HCT116 (cell line): Measurements from ENCODE around the gene ZNF750.

Source experiments
- CBX3 ChIP-seq: IDR thresholded peaks from 2 replicates; pipeline ENCODE4 v1.6.1; 2012; ENCODE audit warnings: low read depth
- EZH2 ChIP-seq: fragments of 200-600 bp; sonication (generic); IDR thresholded peaks from 2 replicates; pipeline ENCODE4 v1.6.1; 2017; ENCODE audit warnings: antibody characterized with exemption, mixed run types
- EZH2phosphoT487 ChIP-seq: fragments of 200-600 bp; IDR thresholded peaks from 2 replicates; pipeline ENCODE4 v1.6.1; 2018; ENCODE audit warnings: antibody characterized with exemption, borderline replicate concordance
- POLR2A ChIP-seq: IDR thresholded peaks from 2 replicates; pipeline ENCODE4 v1.7.0; 2011; ENCODE audit warnings: borderline replicate concordance; ENCODE audit not compliant: insufficient read depth, insufficient read length; ENCODE audit errors: extremely low read depth
- POLR2AphosphoS5 ChIP-seq: IDR thresholded peaks from 2 replicates; pipeline ENCODE4 v1.6.1; 2011; ENCODE audit warnings: mild to moderate bottlenecking, low read depth, low read length, moderate library complexity
- SIN3A ChIP-seq: IDR thresholded peaks from 2 replicates; pipeline ENCODE4 v1.6.1; 2012; ENCODE audit warnings: low read depth
- SP1 ChIP-seq: IDR thresholded peaks from 2 replicates; pipeline ENCODE4 v1.6.1; 2012; ENCODE audit warnings: low read depth
- SRF ChIP-seq: IDR thresholded peaks from 2 replicates; pipeline ENCODE4 v1.6.1; 2012; ENCODE audit warnings: low read depth
- ZFX ChIP-seq: fragments of 450-650 bp; IDR thresholded peaks from 2 replicates; pipeline ENCODE4 v1.6.1; 2017
- ZNF274 ChIP-seq: fragments of 200-500 bp; sonication (Bioruptor generic); IDR thresholded peaks from 2 replicates; pipeline ENCODE4 v1.6.1; 2014; ENCODE audit warnings: mild to moderate bottlenecking, low read depth, low read length, inconsistent platforms
- TF ChIP-seq, protein P1 (sequence below), 3 experiments: fragments of 200-600 bp in 1 of 3; sonication (generic) in 1 of 3; IDR thresholded peaks in 2 of 3; conservative IDR thresholded peaks in 1 of 3; 2 replicates each; pipeline ENCODE4 v1.5.1; 2012 to 2017; ENCODE audit warnings: low read depth in 2 of 3, low read length in 2 of 3, antibody characterized with exemption in 1 of 3, borderline replicate concordance in 1 of 3, control low read depth in 1 of 3, mild to moderate bottlenecking in 1 of 3, mixed read lengths in 1 of 3, mixed run types in 1 of 3, moderate library complexity in 1 of 3; ENCODE audit not compliant: insufficient read depth in 1 of 3
- TF ChIP-seq, protein P2 (sequence below): IDR thresholded peaks from 2 replicates; pipeline ENCODE4 v1.6.1; 2012
- TF ChIP-seq, protein P3 (sequence below): IDR thresholded peaks from 2 replicates; pipeline ENCODE4 v1.6.1; 2012; ENCODE audit warnings: low read depth

DNA sequence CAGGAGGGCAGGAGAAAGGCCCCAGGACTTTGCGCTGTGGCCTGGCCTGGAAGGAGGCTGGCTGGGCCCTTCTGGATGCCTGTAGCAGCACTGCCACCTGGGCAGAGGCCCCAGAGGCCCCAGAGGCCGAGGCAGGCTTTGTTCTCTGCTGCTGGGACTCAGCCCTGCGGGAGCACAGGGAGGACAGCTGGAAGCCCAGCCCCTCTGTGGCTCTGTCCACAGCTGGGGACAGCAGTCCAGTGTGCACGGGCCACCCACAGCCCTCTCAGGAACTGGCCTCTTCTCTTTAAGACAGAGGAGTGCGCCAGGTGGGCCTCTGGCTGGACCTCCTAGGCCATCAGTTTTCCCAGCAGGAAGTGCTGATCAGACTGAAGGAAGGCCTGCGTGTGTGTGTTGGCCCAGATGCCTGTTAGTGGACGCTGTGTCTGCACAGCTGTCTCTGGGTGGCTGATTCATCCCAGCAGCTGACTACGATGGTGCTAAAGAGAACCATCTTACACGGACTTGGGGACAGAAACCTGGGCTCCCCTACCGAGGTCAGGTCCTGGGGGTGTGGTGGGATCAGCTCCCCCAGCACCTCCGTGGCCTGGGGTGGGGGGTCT lies 26.9 kb upstream of the ZNF750 start:
- TF ChIP-seq, protein P1, sequence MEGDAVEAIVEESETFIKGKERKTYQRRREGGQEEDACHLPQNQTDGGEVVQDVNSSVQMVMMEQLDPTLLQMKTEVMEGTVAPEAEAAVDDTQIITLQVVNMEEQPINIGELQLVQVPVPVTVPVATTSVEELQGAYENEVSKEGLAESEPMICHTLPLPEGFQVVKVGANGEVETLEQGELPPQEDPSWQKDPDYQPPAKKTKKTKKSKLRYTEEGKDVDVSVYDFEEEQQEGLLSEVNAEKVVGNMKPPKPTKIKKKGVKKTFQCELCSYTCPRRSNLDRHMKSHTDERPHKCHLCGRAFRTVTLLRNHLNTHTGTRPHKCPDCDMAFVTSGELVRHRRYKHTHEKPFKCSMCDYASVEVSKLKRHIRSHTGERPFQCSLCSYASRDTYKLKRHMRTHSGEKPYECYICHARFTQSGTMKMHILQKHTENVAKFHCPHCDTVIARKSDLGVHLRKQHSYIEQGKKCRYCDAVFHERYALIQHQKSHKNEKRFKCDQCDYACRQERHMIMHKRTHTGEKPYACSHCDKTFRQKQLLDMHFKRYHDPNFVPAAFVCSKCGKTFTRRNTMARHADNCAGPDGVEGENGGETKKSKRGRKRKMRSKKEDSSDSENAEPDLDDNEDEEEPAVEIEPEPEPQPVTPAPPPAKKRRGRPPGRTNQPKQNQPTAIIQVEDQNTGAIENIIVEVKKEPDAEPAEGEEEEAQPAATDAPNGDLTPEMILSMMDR (IDR thresholded peaks at IDR 0.05 in 2 of 3, conservative IDR thresholded peaks at IDR 0.05 in 1 of 3; ENCODE audit: borderline replicate concordance in 1 of 3, insufficient read depth in 1 of 3, low read depth in 2 of 3, low read length in 2 of 3): no peak
- TF ChIP-seq CBX3 (no peak), EZH2 (no peak), ZNF274 (no peak), ZFX (no peak), SIN3A (no peak), POLR2AphosphoS5 (no peak), SRF (no peak), EZH2phosphoT487 (no peak), POLR2A (no peak), SP1 (no peak)
- TF ChIP-seq, protein P2, sequence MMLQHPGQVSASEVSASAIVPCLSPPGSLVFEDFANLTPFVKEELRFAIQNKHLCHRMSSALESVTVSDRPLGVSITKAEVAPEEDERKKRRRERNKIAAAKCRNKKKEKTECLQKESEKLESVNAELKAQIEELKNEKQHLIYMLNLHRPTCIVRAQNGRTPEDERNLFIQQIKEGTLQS: no peak
- TF ChIP-seq, protein P3, sequence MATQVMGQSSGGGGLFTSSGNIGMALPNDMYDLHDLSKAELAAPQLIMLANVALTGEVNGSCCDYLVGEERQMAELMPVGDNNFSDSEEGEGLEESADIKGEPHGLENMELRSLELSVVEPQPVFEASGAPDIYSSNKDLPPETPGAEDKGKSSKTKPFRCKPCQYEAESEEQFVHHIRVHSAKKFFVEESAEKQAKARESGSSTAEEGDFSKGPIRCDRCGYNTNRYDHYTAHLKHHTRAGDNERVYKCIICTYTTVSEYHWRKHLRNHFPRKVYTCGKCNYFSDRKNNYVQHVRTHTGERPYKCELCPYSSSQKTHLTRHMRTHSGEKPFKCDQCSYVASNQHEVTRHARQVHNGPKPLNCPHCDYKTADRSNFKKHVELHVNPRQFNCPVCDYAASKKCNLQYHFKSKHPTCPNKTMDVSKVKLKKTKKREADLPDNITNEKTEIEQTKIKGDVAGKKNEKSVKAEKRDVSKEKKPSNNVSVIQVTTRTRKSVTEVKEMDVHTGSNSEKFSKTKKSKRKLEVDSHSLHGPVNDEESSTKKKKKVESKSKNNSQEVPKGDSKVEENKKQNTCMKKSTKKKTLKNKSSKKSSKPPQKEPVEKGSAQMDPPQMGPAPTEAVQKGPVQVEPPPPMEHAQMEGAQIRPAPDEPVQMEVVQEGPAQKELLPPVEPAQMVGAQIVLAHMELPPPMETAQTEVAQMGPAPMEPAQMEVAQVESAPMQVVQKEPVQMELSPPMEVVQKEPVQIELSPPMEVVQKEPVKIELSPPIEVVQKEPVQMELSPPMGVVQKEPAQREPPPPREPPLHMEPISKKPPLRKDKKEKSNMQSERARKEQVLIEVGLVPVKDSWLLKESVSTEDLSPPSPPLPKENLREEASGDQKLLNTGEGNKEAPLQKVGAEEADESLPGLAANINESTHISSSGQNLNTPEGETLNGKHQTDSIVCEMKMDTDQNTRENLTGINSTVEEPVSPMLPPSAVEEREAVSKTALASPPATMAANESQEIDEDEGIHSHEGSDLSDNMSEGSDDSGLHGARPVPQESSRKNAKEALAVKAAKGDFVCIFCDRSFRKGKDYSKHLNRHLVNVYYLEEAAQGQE: no peak
